Measurements from ENCODE around the gene GTF3C5. TPM values are rescaled to one million over a fixed set of nuclear protein-coding genes. Genes with fewer than 3 reads are reported as not detected.
A peak's percentile ranks its signal among the peaks of the same experiment; 100 is the strongest.

Gene GTF3C5
- total and polyA plus RNA-seq, 9 of the 15 experiments (the other 6 are each of a cell fraction or from before 2014, with no cell fraction given): 3.8 to 118 (median 83.7) TPM

DNA sequence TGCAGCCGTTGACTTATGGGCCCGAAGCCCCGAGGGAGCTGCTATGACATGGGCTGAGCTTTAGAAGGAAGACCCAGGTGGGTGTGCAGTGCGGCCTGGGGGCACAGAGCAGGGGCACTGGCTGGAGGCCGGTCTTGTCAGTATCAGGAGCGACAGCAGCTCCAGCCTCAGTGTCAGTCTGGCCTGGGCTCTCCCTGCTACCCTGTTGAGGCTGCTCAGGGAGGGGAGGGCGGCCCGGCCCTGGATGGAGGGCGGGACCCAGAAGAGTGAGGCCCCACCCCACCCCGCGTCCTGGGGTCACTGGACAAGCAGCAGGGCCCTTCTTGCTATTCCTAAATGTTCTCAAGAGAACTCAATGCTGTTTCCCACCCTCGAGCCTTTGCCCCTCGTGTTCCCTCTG lies 34.3 kb upstream of the GTF3C5 start (continued):
- TF ChIP-seq TAL1 (IDR thresholded peaks at IDR 0.05) (no peak), RBM39 (optimal IDR thresholded peaks at IDR 0.05; ENCODE audit: low read depth, low read length) (no peak), ZNF140 (CRISPR knock-in tag; IDR thresholded peaks at IDR 0.05) (no peak), CBFA2T3 (IDR thresholded peaks at IDR 0.05) (no peak), RBFOX2 (IDR thresholded peaks at IDR 0.05; ENCODE audit: low read depth, low read length) (0 out of 2 replicates have a peak, but pooled peaks have one; percentile 38), ZNF324 (CRISPR knock-in tag; IDR thresholded peaks at IDR 0.05) (no peak), HMGN3 (IDR thresholded peaks at IDR 0.05; ENCODE audit: borderline replicate concordance, extremely low read depth, insufficient read length, low read depth, low read length) (no peak), CXXC5 (CRISPR knock-in tag; IDR thresholded peaks at IDR 0.05) (no peak), ZNF785 (CRISPR knock-in tag; IDR thresholded peaks at IDR 0.05) (no peak), TSC22D4 (tag; IDR thresholded peaks at IDR 0.05) (no peak), CAMTA2 (CRISPR knock-in tag; conservative IDR thresholded peaks at IDR 0.05) (no peak), NRF1 (conservative IDR thresholded peaks at IDR 0.05 in 1 of 2, IDR thresholded peaks at IDR 0.05 in 1 of 2) (peak; percentile 49 to 54; a peak in 3 of 4 replicates), ZBTB7A (IDR thresholded peaks at IDR 0.05; ENCODE audit: borderline replicate concordance, control insufficient read depth, low read depth, low read length) (peak; percentile 26; the same call in 1 of the 2 replicates), GATAD2B (IDR thresholded peaks at IDR 0.05; ENCODE audit: borderline replicate concordance) (no peak), ZNF77 (CRISPR knock-in tag; IDR thresholded peaks at IDR 0.05) (no peak)
- TF ChIP-seq, protein P1, sequence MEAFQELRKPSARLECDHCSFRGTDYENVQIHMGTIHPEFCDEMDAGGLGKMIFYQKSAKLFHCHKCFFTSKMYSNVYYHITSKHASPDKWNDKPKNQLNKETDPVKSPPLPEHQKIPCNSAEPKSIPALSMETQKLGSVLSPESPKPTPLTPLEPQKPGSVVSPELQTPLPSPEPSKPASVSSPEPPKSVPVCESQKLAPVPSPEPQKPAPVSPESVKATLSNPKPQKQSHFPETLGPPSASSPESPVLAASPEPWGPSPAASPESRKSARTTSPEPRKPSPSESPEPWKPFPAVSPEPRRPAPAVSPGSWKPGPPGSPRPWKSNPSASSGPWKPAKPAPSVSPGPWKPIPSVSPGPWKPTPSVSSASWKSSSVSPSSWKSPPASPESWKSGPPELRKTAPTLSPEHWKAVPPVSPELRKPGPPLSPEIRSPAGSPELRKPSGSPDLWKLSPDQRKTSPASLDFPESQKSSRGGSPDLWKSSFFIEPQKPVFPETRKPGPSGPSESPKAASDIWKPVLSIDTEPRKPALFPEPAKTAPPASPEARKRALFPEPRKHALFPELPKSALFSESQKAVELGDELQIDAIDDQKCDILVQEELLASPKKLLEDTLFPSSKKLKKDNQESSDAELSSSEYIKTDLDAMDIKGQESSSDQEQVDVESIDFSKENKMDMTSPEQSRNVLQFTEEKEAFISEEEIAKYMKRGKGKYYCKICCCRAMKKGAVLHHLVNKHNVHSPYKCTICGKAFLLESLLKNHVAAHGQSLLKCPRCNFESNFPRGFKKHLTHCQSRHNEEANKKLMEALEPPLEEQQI (IDR thresholded peaks at IDR 0.05): no peak
- TF ChIP-seq, protein P2, sequence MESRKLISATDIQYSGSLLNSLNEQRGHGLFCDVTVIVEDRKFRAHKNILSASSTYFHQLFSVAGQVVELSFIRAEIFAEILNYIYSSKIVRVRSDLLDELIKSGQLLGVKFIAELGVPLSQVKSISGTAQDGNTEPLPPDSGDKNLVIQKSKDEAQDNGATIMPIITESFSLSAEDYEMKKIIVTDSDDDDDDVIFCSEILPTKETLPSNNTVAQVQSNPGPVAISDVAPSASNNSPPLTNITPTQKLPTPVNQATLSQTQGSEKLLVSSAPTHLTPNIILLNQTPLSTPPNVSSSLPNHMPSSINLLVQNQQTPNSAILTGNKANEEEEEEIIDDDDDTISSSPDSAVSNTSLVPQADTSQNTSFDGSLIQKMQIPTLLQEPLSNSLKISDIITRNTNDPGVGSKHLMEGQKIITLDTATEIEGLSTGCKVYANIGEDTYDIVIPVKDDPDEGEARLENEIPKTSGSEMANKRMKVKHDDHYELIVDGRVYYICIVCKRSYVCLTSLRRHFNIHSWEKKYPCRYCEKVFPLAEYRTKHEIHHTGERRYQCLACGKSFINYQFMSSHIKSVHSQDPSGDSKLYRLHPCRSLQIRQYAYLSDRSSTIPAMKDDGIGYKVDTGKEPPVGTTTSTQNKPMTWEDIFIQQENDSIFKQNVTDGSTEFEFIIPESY (CRISPR knock-in tag; IDR thresholded peaks at IDR 0.05): no peak
- TF ChIP-seq, protein P3, sequence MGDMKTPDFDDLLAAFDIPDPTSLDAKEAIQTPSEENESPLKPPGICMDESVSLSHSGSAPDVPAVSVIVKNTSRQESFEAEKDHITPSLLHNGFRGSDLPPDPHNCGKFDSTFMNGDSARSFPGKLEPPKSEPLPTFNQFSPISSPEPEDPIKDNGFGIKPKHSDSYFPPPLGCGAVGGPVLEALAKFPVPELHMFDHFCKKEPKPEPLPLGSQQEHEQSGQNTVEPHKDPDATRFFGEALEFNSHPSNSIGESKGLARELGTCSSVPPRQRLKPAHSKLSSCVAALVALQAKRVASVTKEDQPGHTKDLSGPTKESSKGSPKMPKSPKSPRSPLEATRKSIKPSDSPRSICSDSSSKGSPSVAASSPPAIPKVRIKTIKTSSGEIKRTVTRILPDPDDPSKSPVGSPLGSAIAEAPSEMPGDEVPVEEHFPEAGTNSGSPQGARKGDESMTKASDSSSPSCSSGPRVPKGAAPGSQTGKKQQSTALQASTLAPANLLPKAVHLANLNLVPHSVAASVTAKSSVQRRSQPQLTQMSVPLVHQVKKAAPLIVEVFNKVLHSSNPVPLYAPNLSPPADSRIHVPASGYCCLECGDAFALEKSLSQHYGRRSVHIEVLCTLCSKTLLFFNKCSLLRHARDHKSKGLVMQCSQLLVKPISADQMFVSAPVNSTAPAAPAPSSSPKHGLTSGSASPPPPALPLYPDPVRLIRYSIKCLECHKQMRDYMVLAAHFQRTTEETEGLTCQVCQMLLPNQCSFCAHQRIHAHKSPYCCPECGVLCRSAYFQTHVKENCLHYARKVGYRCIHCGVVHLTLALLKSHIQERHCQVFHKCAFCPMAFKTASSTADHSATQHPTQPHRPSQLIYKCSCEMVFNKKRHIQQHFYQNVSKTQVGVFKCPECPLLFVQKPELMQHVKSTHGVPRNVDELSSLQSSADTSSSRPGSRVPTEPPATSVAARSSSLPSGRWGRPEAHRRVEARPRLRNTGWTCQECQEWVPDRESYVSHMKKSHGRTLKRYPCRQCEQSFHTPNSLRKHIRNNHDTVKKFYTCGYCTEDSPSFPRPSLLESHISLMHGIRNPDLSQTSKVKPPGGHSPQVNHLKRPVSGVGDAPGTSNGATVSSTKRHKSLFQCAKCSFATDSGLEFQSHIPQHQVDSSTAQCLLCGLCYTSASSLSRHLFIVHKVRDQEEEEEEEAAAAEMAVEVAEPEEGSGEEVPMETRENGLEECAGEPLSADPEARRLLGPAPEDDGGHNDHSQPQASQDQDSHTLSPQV (IDR thresholded peaks at IDR 0.05): no peak
- TF ChIP-seq, protein P4, sequence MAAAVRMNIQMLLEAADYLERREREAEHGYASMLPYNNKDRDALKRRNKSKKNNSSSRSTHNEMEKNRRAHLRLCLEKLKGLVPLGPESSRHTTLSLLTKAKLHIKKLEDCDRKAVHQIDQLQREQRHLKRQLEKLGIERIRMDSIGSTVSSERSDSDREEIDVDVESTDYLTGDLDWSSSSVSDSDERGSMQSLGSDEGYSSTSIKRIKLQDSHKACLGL (CRISPR knock-in tag; IDR thresholded peaks at IDR 0.05; ENCODE audit: borderline replicate concordance, poor library complexity, severe bottlenecking): no peak
- TF ChIP-seq, protein P5, sequence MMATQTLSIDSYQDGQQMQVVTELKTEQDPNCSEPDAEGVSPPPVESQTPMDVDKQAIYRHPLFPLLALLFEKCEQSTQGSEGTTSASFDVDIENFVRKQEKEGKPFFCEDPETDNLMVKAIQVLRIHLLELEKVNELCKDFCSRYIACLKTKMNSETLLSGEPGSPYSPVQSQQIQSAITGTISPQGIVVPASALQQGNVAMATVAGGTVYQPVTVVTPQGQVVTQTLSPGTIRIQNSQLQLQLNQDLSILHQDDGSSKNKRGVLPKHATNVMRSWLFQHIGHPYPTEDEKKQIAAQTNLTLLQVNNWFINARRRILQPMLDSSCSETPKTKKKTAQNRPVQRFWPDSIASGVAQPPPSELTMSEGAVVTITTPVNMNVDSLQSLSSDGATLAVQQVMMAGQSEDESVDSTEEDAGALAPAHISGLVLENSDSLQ (IDR thresholded peaks at IDR 0.05): peak; percentile 12; the same call in 1 of the 2 replicates
